ENCODE measurements around the gene URI1. TPM values are rescaled to one million over a fixed set of nuclear protein-coding genes. Genes with fewer than 3 reads are reported as not detected.

URI1 gene
- total RNA-seq, 1 donor from 2014 or later = 45.4 TPM

DNA sequence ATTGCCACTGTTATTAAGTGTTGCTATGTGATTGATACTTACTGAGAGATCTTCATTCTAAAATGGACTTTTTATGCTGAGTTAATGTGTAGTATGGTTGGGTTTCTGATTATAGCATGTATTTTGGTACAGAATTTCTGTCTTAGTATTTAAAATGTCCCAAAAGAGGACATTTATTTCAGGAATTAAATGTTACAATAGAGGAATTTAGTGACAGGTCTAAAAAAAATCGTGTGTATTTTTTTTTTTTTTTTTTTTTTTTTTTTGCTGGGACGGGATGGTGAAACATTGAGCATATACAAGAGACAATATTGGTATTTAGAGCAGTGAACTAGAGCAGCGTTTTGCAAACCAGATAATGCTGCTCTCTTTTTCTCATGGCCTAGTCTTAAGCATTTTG lies 27.9 kb downstream of the URI1 start:
- H3K4me3 ChIP-seq (ENCODE audit: low read depth, low read length) = no peak overlapping the region
- TF ChIP-seq, protein P1, sequence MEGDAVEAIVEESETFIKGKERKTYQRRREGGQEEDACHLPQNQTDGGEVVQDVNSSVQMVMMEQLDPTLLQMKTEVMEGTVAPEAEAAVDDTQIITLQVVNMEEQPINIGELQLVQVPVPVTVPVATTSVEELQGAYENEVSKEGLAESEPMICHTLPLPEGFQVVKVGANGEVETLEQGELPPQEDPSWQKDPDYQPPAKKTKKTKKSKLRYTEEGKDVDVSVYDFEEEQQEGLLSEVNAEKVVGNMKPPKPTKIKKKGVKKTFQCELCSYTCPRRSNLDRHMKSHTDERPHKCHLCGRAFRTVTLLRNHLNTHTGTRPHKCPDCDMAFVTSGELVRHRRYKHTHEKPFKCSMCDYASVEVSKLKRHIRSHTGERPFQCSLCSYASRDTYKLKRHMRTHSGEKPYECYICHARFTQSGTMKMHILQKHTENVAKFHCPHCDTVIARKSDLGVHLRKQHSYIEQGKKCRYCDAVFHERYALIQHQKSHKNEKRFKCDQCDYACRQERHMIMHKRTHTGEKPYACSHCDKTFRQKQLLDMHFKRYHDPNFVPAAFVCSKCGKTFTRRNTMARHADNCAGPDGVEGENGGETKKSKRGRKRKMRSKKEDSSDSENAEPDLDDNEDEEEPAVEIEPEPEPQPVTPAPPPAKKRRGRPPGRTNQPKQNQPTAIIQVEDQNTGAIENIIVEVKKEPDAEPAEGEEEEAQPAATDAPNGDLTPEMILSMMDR (conservative IDR thresholded peaks at IDR 0.05; ENCODE audit: low read depth, low read length) = no peak
- DNase-seq (ENCODE audit: low read depth) = no peak

DNA sequence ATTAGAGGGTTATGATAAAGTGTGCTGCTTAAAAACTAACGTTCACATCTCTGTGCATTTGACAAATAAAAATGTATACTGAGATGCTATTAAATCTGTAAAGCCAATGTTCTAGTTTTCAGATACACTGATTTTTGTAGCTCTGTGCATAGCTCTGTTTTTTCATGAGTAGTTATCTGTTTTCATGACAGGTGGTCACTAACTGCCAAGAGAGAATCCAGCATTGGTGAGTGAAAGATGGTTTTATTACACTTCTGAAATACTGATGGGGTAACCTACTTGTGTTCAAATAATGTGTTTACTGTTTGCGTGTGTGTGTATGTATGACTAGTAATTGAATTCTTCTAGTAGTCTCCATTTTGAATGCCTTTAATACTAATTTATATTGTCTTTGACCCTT lies 29.0 kb downstream of the URI1 start:
- TF ChIP-seq, protein P1 (conservative IDR thresholded peaks at IDR 0.05; ENCODE audit: low read depth, low read length) = no peak
- no peak for DNase-seq (ENCODE audit: low read depth)
- H3K4me3 ChIP-seq (ENCODE audit: low read depth, low read length) = no peak overlapping the region

DNA sequence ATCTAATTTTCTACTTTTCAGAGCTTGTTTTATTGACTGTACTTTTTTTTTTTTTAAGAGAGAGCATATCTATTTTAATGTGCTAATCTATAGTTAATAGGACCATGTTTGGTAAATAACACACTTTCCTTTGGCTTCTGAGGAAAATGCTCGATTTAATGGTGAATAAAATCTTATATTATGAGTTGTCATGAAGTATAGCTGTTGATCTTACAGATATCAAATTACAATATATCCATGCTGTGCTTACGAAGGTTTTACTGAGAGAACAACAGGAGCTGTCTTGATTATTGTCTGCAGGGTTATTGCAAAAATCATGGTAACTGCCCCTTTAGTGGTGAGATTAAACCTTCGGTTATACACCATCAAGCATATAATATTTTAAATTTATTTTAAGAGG lies 29.6 kb downstream of the URI1 start:
- no peak for DNase-seq (ENCODE audit: low read depth)
- TF ChIP-seq, protein P1 (conservative IDR thresholded peaks at IDR 0.05; ENCODE audit: low read depth, low read length) = no peak
- no peak overlapping the region for H3K4me3 ChIP-seq (ENCODE audit: low read depth, low read length)

DNA sequence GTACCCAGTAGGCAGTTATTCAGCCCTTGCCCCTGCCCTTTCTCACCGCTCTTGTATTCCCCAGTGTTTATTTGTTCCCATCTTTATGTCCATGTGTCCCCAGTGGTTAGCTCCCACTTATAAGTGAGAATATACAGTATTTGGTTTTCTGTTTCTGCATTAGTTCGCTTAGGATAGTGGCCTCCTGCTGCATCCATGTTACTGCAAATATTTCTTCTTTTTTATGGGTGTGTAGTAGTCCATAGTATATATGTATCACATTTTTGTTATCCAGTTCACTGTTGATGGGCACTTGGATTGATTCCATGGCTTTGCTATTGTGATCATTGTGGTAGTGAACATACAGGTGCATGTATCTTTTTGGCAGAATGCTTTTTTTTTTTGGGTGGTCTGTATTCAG lies 32.7 kb downstream of the URI1 start:
- DNase-seq (ENCODE audit: low read depth) = no peak
- no peak overlapping the region for H3K4me3 ChIP-seq (ENCODE audit: low read depth, low read length)
- TF ChIP-seq, protein P1 (conservative IDR thresholded peaks at IDR 0.05; ENCODE audit: low read depth, low read length) = no peak

DNA sequence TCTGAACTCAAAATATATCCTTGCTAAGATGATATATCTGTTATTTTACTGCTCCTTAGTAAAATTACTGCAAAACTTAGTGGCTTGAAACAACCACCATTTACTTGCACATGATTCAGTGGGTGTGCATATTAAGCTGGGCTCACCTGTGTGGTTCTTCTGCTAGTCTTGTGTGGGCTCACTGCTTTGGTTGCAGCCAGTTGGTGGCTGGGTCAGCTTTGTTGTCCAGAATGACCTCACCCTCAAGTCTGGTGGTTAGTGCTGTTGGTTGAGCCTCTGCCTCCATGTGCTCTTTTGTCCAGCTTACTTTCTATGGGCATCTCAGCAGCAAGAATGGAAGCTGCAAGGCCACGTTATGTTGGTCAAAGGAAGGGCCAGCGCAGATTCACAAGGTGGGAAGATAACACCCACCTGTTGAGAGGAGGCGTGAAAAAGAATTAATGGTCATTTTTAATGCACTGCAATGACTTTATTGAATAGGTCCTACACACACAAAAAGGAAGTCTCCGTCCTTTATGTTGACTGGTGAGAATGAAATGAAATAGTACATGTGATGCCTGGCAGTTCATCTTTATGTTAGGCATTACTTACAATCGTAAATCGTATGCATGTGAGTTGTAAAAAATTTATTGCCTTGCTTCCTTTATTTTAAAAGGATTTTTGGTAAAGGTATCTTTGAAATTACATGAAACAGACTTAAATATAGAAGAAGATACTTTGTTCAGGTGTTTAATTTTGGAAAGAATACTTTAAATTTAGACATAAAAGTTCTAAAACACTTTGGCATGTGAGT lies 34.3 kb downstream of the URI1 start:
- H3K4me3 ChIP-seq (ENCODE audit: low read depth, low read length) = no peak overlapping the region
- TF ChIP-seq, protein P1 (conservative IDR thresholded peaks at IDR 0.05; ENCODE audit: low read depth, low read length) = no peak
- DNase-seq (ENCODE audit: low read depth) = no peak

DNA sequence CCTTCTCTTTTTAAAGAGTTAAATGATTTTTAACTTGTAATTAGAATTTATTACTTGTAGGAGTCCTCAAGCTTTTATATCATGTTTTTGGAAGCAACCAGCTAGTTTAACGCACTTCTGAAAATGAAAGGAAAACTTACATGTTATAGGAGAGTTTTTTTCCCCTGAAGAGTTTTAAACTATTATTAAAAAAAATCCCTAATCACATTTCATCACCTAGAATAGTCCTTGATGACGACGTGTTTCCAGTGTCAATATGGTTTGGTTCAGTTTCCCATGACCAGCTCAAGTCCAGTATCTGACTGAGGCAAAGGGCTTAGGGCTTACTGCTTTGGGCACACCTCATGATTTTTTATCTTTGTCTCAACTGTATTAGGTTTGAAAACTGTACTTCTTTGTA lies 36.0 kb downstream of the URI1 start:
- no peak overlapping the region for H3K4me3 ChIP-seq (ENCODE audit: low read depth, low read length)
- no peak for DNase-seq (ENCODE audit: low read depth)
- TF ChIP-seq, protein P1 (conservative IDR thresholded peaks at IDR 0.05; ENCODE audit: low read depth, low read length) = no peak

DNA sequence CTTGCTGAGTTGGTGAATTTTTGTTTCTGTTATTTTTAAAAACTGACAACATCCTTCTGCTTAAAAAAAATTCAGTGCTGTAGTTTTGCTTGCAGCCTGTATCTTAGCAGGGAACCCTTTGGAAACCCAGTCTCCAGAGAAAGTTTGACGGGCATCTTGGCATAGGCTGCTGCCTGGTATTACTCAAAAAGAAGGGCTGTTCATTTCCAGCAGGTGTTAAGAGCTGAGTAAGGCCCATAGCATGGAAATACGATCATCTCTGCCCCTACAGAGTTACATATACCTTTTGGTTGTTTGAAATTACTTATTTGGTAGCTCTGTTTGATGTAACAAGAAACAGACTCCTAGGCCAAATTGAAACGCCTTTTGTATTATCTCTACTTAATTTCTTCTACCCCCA lies 41.5 kb downstream of the URI1 start:
- no peak overlapping the region for H3K4me3 ChIP-seq (ENCODE audit: low read depth, low read length)
- TF ChIP-seq, protein P1 (conservative IDR thresholded peaks at IDR 0.05; ENCODE audit: low read depth, low read length) = no peak
- DNase-seq (ENCODE audit: low read depth) = no peak

Measured in epithelial cell of proximal tubule (primary cell).